Measurements from ENCODE around the gene SH2D2A. TPM values are rescaled to one million over a fixed set of nuclear protein-coding genes. Genes with fewer than 3 reads are reported as not detected.
"Not testable (repeated sequence)": the region's sequence is repeated elsewhere in the genome, so short reads cannot be mapped to it uniquely, and the experiment has no call there.

The SH2D2A gene
- total RNA-seq, 1 donor from 2014 or later = 1.1 TPM

GRCh38 chr1:156760796-156761104 lies 55.9 kb downstream of the SH2D2A start:
- intact Hi-C loops (cut with DNase I) = no loop called here
- DNase-seq (no peak), ATAC-seq (ENCODE audit: poor library complexity) (no peak)

- intact Hi-C loops (cut with DNase I) = no loop called here
- ATAC-seq (ENCODE audit: poor library complexity) = no peak
- DNase-seq = peak; percentile 22
Measured at GRCh38 chr1:156760092-156760795, 56.4 kb downstream of the SH2D2A start.

GRCh38 chr1:156757572-156758253 lies 58.9 kb downstream of the SH2D2A start:
- ATAC-seq (ENCODE audit: poor library complexity); intact Hi-C loops (cut with DNase I): not testable (repeated sequence)
- peak; percentile 8 for DNase-seq

- DNase-seq (no peak), ATAC-seq (ENCODE audit: poor library complexity) (no peak)
- intact Hi-C loops (cut with DNase I) = no loop called here
Measured at GRCh38 chr1:156756355-156756754, 60.3 kb downstream of the SH2D2A start.

Other genes with a start within 250 kb of the SH2D2A start
- 0.56 TPM for gene IQGAP3, start 244.3 kb downstream of the SH2D2A start, total RNA-seq
- not detected for gene TTC24, start 237.1 kb downstream of the SH2D2A start, total RNA-seq
- 115 TPM for gene NAXE, start 225.1 kb downstream of the SH2D2A start, total RNA-seq
- 15.9 TPM for gene GPATCH4, start 215.4 kb downstream of the SH2D2A start, total RNA-seq
- 1.6 TPM for gene HAPLN2, start 197.4 kb downstream of the SH2D2A start, total RNA-seq
- gene BCAN, start 174.7 kb downstream of the SH2D2A start, total RNA-seq = 0.46 TPM
- 103 TPM for gene NES, start 139.4 kb downstream of the SH2D2A start, total RNA-seq
- gene CRABP2, start 111.3 kb downstream of the SH2D2A start, total RNA-seq = 0.59 TPM
- 14.4 TPM for gene METTL25B, start 88.4 kb downstream of the SH2D2A start, total RNA-seq
- 12.3 TPM for gene ISG20L2, start 88.1 kb downstream of the SH2D2A start, total RNA-seq
- 99.8 TPM for gene MRPL24, start 75.8 kb downstream of the SH2D2A start, total RNA-seq
- 185 TPM for gene HDGF, start 65.2 kb downstream of the SH2D2A start, total RNA-seq
- gene PRCC, start 49.3 kb downstream of the SH2D2A start, total RNA-seq = 39.4 TPM
- 0.40 TPM for gene INSRR, start 42.3 kb upstream of the SH2D2A start, total RNA-seq
- 2.5 TPM for gene NTRK1, start 44.0 kb upstream of the SH2D2A start, total RNA-seq
- gene PEAR1, start 76.9 kb upstream of the SH2D2A start, total RNA-seq = 6.7 TPM
- gene LRRC71, start 103.8 kb upstream of the SH2D2A start, total RNA-seq = not detected
- gene ARHGEF11, start 228.9 kb upstream of the SH2D2A start, total RNA-seq = 29.9 TPM